Measurements from ENCODE around the gene BPIFB3.

DNA sequence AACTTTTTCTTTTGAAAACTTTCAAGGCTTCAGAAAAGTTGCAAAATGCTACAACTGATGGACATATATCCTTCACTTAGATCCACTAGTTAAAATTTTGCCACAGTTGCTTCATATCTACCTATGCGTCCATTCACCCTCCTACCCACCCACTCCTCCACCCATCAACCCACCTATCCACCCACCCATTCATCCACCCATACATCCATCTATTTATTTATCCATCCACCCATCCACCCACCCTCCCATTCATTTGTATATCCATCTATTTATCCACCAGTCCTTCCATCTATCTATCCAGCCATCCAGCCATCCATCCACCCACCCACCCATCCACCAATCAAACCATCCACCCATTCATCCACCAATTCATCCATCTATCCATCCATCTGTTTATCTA, 39.4 kb downstream of the BPIFB3 start:
- no peak for TF ChIP-seq CTCF (IDR thresholded peaks at IDR 0.05)
- TF ChIP-seq POLR2A (IDR thresholded peaks at IDR 0.05; ENCODE audit: low read depth), result no peak
